HG03064 (cell line): ENCODE data around the gene TMEM232.
A peak's percentile ranks its signal among the peaks of the same experiment; 100 is the strongest.
"Not testable (repeated sequence)": the region's sequence is repeated elsewhere in the genome, so short reads cannot be mapped to it uniquely, and the experiment has no call there.

Experiments used
- ATAC-seq: cut with Tn5 transposase; IDR thresholded peaks from one replicate; pipeline ENCODE4 v1.9.1; 2021; ENCODE audit warnings: low read depth; ENCODE audit not compliant: unreplicated experiment

TMEM232 gene

GRCh38 chr5:110716247-110717245 lies 9.9 kb downstream of the TMEM232 start:
- ATAC-seq = no peak

- no peak for ATAC-seq
These were observed 19.1 kb downstream of the TMEM232 start for GRCh38 chr5:110707260-110707844.

DNA sequence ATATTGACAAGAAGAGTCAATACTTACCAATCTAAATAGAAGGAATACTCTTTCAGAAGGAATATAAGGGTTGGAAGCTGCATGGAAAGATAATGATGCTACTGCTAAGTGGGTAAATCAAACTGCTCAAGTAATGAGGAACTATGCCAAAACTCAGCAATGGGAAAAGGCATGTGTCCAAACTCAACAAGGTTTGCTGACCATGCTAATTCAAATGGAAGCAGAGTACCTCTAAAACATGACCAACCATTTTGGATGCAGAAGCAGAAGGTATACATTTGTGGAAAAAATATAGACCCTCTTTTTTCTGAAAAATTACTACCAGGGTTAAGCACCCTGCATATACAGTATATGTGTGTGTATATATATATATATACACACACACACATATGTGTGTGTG lies 21.1 kb downstream of the TMEM232 start:
- ATAC-seq = no peak

GRCh38 chr5:110703481-110703880 lies 23.0 kb downstream of the TMEM232 start:
- ATAC-seq = no peak

DNA sequence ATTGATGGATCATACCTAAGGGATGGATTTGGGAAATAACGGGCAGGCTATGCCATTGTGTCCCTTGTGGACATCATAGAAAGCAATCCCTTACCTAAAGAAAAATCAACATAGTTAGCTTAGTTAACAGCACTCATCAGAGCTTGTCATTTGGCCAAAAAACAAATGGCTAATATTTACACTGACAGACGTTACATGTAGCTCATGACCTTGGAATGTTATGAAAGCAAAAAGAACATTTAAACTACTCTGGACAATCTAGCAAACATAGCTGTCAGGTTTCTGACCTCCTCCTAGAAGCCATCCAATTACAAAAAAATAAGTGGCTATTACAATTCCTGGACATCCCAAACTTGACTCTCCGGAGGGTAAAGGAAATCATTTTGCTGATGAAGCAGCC lies 23.8 kb downstream of the TMEM232 start:
- ATAC-seq = no peak

- no peak for ATAC-seq
These were observed 24.2 kb downstream of the TMEM232 start for GRCh38 chr5:110702300-110702699.

DNA sequence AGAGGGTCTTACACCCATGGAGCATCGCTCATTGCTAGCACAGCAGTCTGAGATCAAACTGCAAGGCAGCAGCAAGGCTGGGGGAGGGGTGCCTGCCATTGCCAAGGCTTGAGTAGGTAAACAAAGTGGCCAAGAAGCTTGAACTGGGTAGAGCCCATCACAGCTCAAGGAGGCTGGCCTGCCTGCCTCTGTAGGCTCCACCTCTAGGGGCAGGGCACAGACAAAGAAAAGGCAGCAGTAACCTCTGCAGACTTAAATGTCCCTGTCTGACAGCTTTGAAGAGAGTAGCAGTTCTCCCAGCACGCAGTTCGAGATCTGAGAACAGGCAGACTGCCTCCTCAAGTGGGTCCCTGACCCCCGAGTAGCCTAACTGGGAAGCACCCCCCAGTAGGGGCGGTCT lies 33.8 kb downstream of the TMEM232 start:
- not testable (repeated sequence) for ATAC-seq

DNA sequence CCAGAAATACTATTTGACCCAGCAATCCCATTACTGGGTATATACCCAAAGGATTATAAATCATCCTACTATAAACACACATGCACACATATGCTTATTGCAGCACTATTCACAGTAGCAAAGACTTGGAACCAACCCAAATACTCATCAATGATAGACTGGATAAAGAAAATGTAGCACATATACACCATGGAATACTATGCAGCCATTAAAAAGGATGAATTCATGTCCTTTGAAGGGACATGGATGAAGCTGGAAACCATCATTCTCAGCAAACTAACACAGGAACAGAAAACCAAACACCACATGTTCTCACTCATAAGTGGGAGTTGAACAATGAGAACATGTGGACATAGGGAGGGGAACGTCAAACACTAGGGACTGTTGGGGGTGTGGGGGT lies 35.9 kb downstream of the TMEM232 start:
- not testable (repeated sequence) for ATAC-seq

DNA sequence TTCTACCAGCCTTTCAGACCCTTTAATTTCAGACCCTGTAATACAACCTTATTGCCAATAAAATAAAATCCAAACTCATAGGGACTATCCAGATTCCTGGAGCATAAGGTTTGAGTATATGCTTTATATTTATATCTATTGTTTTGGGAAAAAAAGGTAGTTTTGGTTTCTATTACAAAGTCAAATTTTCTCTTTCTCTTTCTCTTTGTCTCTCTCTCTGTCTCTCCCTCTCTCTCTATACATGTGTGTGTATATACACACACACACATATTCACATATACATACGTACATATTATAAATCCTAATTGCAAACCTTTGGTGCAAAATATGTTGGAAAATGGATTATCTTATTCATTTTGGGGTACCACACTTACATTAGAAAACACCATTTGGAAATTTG lies 39.0 kb downstream of the TMEM232 start:
- no peak for ATAC-seq

DNA sequence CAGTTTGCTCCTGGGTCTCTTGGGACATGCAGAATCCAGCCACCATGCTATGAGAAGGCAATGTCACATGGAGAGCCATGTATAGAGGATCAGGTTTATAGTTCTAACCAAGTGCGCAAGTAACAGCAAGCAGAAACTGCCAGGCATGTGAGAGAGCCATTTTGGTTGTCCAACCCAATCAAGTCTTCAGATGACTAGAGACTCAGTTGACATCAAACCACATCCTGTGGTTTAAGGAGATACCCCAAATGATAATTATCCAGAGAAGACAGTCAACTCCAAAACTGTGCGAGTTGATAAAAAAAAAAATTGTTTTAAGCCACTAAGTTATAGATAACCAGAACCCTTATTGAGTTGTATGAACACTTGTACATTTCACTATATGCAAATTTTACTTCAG lies 40.2 kb downstream of the TMEM232 start:
- no peak for ATAC-seq

GRCh38 chr5:110681953-110682352 lies 44.5 kb downstream of the TMEM232 start:
- no peak for ATAC-seq

GRCh38 chr5:110681109-110681508 lies 45.4 kb downstream of the TMEM232 start:
- no peak for ATAC-seq

- ATAC-seq = not testable (repeated sequence)
These were observed 49.9 kb downstream of the TMEM232 start for GRCh38 chr5:110676554-110676953.

DNA sequence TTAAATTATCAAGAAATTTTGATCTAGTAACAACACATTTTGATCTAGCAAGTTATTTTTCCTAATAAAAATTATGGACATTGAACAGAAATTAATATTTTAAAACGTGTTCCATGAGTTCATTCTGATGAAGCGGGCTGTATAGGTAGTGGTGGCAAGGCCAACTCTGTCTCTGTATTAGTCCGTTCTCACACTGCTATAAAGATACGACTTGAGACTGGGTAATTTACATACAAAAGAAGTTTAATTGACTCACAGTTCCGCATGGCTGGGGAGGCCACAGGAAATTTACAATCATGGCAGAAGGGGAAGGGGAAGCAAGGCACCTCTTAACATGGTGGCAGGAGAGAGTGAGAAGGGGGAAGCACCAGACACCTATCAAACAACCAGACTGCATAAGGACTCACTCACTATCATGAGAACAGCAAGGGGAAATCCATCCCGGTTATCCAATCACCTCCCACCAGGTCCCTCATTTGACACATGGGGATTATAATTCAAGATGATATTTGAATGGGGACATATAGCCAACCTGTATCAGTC lies 61.2 kb downstream of the TMEM232 start:
- ATAC-seq = no peak

GRCh38 chr5:110663525-110663924 lies 62.9 kb downstream of the TMEM232 start:
- peak; percentile 68 for ATAC-seq

DNA sequence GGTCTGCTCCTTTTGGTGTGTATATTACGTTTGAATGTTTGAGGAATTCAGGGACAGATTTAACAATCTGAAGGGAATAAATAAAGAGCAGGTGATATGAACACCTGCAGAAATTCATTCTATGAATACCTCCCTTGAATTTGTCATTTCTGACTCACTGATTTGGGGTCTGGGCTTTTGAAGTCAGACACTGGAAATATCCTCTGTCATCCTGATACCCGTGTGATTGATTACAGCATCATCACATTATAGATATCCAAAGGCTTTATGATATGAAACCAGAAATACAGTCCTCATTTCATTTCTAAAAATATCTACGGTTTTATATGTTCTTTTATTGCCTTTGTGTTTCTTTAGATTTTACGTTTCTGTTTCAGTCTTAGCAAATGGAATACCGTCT lies 68.5 kb downstream of the TMEM232 start:
- no peak for ATAC-seq

GRCh38 chr5:110653231-110653970 lies 73.1 kb downstream of the TMEM232 start:
- ATAC-seq = no peak

DNA sequence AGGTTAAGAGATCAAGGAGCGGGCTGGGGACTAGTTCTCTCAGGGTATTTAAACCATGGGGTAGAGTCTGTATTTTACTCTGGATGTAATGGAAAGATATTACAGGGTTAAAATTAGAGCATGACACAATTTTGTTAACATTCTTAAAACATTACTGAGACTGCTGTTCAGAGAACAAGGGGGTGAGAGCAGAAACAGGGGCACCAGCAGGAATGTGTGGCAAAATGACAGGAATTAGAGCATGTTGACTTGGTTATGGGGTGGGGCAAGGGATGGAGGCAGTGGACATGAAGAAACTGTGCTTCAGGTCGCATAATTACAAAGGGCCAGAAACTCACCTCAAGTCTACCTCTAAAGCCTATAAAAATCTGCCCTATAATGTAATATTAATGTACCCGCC lies 75.0 kb downstream of the TMEM232 start:
- ATAC-seq = no peak

GRCh38 chr5:110644357-110644756 lies 82.1 kb downstream of the TMEM232 start:
- ATAC-seq = no peak

GRCh38 chr5:110638970-110639902 lies 87.2 kb downstream of the TMEM232 start:
- no peak for ATAC-seq
